HG03066 (cell line): Measurements from ENCODE around the gene PRKCA.
"Not testable (repeated sequence)": the region's sequence is repeated elsewhere in the genome, so short reads cannot be mapped to it uniquely, and the experiment has no call there.

Source experiments
- ATAC-seq: cut with Tn5 transposase; IDR thresholded peaks from one replicate; pipeline ENCODE4 v1.9.1; 2021; ENCODE audit warnings: low read depth; ENCODE audit not compliant: unreplicated experiment

PRKCA gene

DNA sequence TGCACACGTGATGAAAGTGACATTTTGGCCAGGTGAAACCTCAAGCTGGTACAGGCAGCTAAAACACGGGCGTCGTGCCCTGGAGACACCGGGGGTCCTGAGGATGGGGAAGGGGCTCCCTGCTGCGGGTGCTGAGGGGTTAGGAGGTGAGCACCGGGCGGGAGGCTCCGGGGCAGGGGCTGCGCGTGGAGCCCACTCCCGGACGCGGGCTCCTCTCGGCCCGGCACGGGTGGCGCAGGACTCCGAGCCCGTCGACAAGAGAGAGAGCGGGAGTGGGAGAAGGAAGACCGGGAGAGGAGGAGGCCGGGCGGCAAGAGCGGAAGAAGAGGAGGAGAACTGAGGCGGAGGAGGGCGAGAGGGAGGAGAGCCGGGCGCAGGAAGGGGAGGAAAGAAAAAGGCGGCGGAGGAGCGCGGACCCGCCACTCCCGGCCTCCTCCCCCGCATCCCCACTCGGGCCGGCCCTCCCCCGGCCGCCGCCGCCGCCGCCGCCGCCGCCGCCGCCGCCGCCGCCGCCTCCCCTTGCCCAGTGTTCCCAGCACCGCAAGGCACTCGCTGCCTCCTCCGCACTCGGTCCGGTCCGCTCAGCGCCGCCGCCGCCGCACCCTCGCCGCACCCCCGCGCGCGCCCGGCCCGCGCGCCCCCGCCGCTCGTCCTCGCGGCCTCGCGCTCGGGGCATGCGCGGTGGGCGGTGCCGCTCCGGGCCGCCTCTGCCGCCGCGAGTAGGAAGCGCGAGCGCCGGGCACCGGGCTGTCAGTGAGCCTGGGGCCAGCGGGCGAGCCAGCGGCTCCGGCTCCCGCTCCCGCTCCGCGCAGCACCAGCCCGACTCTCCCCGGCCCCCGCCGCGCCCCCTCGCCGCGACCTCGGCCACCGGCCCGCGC, at the start of gene PRKCA:
Gene PRKCA, plus strand, starts transcription at position 750 of the 878 bp plus-strand sequence.
- ATAC-seq, result no peak

DNA sequence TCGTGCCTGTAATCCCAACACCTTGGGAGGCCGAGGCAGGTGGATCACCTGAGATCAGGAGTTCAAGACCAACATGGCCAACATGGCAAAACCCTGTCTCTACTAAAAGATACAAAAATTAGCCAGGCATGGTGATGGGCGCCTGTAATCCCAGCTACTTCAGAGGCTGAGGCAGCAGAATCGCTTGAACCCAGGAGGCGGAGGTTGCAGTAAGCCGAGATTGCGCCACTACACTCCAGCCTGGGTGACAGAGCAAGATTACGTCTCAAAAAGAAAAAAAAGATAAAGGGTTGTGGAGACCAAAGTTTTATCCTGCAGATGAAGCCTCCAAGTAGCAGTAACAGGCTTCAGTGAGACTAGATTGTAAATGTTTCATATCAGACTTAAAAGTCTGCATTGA, 49.0 kb upstream of the PRKCA start:
- not testable (repeated sequence) for ATAC-seq

DNA sequence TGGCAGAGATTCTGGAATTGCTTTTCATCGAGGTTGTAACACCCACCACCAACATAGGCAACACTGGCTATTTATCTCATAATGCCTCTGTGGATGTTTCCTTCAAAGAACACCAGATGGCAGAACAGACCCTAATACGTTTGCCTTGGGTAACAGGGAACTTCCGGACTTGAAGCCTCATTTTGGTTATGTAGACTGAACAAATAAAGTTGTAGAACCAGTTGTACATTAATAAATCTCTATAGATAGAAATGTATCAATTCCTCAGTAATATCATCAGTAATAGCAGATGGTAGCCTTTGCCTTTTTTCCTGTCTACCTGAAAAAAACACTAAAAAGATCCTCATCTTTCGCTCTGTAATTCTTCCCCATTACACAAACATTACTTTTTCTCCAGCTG, 47.3 kb upstream of the PRKCA start:
- no peak for ATAC-seq

DNA sequence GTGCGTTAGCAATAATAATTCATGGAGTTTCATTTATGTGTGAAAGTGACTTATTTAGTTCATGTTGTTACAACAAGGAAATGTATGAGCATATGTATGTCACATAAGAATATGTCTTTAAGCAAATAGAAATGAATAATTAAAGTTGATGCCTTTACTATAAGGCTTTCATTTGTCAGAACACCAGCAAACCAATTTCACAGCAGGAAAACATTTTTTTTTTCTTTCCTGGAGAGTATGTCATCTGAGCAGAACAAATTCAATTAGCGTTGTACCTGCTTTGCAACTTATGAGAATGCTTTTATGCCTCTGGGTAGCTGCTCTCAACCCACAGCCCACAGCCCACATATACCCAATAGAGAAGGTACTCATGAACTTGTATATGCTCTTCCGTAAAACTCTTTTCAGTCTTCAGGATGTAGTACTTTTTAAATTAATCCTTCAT, 46.9 kb upstream of the PRKCA start:
- no peak for ATAC-seq

DNA sequence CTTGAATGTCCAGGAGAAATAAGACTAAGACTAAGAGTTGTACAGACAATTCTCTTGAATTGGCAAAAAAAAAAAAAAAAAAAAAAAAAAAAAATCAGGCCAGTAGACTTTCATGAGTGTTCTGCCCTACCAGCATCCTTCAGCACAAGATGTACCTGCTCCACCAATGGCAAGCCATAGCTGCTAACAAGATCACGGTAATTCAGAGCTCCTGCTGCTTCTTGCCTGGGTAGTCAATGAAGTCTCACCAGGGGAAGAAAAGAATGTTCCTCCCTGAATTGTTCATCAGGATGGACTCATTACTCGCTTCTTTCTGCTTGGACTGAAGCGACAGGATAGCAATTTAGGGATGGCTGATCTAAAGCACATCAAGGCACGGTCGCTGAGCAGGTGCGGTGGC, 42.1 kb upstream of the PRKCA start:
- ATAC-seq, result no peak

DNA sequence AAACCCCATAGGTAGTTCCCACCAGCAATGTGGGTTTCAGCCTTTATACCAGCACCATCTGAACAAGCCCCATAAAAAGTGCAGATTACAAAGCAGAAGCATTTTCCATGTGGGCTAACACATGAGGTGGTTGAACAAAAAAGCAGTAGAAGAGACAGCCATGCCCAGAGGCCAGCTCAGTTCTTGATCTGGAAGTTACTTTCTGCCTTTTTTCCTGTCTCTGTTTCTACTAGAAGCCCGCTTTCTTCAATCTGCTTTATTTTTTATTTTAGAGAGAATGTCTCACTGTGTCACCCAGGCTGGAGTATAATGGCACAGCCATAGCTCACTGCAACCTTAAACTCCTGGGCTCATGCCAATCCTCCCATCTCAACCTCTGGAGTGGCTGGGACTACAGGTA, 41.7 kb upstream of the PRKCA start:
- ATAC-seq, result no peak

DNA sequence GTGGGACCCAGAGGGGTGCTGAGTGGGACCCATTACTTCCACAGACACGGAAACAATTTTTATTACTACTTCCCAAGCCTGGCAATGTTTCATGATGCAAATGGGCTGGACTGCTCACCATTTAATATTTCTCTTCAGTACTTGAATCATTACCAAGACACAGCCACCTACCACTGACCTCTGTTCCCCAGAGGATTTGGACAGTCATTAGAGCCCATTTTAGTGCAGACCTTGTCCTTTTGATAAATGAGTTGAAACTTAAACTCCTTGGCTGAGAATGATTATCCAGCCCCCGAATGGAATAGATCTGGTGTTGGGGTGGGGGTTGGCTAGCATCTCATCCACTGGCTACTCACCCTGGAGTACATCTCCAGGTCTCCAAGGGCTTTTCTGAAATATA, 39.6 kb upstream of the PRKCA start:
- ATAC-seq, result no peak

DNA sequence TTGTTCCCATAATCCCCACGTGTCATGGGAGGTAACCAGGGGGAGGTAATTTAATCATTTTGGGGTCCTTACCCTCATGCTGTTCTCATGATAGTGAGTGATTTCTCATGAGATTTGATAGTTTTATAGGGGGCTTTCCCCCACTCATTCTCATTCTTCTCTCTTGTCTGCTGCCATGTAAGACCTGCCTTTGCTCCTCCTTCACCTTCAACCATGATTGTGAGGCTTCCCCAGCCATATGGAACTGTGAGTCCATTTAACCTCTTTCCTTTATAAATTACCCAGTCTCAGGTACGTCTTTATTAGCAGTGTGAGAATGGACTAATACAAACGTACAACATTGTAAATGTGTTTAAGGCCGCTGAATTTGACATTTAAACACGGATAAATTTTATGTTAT, 37.7 kb upstream of the PRKCA start:
- no peak for ATAC-seq

DNA sequence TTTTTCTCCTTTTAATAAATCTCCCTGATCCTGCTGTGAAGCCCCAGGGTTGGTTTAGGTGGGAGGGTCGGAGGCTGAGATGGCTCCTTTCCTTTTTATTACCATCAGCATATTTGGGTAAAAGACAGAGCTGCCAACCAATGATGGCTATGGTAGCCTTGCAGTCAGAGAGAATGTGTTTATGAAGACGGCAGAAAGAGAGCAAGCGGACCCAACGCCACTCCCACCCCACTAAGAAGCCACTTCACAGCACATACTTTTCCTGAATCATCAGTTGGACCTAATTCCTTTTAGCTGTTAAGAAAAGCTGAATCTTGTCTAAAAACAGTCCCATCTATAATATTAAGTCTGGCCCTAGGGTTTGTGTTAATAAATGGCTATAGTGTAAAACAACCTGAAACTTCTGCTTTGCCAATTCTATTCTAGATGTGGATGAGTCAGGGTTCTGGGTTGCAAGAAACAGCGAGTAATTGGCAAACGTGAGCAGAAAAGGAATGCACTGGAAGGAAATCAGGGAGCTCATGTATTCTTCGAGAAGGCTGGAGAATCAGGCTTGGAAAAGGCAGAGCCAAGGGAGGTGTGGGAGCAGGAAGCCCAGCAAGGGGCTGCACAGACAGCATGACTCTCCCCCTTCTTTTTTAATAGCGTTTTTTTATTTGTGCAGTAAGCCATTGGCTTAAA, 34.0 kb upstream of the PRKCA start:
- ATAC-seq, result no peak

DNA sequence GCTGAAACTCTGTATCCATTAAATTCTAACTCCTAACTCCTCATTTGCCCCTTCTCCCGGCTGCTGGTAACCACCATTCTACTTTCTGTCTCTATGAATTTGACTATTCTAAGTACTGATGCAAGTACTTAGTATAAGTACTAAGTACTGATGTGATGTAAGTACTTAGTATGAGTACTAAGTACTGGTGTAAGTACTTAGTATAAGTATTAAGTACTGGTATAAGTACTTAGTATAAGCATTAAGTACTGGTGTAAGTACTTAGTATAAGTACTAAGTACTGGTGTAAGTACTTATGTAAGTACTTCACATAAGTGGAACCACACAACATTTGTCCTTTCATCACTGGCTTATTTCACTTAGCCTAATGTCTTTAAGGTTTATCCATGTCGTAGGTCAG, 32.3 kb upstream of the PRKCA start:
- ATAC-seq, result no peak

DNA sequence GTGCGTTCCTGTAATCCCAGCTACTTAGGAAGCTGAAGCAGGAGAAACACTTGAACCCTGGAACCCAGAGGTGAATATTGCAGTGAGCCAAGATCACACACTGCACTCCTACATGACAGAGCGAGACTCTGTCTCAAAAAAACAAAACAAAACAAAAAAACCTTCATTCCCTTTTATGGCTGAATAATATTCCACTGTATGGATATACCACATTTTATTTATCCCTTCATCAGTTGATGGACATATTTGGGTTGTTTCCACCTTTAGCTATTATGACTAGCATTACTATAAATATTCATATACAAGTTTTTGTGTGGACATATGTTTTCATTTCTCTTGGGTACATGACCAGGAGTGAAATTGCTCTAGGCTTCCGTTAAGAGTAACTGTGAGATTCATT, 30.9 kb upstream of the PRKCA start:
- ATAC-seq, result no peak

DNA sequence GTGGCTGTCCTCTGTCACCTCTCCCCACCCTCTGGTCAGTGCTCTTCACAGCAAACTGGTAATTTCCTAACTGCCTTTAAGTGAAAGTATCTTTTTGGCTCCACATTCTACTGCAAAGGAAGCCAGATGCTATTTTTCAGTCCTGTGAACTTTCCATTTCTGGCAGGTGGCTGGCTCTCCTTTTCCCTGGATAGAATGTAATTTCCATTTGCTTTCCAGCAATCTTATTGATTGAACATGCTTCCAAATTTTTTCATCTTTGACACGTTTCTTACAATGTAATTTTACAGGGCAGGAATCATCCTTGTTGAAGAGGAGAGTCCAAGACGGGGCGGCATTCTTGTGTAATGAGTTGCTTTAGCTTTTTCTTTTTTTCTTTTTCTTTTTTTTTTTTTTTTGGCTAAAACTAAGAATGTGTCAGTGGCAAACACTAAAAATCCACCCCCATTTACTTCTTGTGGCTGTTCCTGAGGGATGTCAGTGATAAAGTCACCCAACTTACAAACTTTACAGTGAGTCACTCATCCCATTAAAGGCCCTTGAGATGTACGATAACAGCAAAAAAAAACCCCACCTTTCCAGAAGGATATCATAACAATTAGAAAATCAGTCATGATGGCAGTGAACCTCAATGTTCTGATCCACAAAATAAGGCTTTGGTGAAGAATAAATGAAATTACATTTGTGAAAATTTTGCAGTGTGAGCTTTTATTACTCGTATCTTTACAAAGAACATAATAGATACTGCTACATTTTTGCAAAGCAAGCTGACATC, 29.4 kb upstream of the PRKCA start:
- no peak for ATAC-seq

DNA sequence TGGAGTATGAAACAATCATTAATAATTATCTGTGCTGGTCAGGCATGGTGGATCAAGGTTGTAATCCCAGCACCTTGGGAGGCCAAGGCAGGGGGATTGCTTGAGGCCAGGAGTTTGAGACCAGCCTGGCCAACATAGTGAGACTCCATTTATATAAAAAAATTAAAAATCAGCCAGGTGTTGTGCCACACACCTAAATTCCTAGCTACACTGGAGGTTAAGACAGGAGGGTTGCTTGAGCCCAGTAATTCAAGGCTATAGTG, 28.9 kb upstream of the PRKCA start:
- no peak for ATAC-seq

DNA sequence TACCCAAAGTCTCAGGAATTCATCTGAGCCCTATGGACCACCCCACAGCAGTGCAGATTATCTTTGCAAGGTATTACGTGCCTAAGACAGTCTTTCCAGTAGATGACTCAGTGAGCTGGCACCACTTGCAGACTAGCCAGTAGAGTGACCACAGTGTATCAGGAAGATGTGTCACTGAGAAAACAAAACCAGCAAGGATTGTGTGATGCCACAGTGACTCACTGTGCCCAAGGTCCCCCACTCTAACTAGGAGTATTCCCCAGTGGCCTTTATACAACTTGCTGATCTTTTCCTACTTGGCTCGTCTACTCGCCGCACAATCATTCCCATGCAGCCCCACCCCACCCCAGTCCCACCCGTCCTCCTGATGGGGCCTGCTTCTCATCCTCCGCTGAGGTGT, 26.8 kb upstream of the PRKCA start:
- no peak for ATAC-seq

DNA sequence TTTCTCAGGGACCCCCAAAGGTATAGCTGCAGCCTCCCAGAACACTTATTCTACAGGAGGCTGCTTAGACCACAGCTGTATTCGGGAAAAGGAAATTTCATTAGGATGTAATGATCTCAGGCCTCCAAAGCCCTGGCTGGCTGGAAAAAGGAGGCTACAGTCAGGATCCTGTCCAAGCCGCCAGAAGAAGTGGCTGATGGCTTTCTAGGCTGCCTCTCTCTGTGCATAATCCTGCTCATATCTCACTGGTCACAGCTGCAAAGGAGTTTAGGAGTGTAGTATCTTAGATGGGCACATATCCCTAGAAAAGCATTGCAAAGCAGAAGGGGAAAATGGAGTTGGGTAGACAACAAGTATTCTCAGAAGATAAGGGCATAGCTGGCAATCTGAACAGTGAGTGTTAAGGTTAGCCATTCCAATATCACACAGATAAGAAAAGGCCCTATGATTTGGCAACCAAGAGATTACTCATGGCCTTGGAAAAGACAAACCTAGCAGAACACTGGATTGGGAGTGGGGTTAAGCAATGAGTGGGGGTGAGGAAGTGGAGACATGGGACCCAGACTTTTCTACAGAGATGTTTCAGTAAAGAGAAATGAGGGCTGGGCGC, 26.0 kb upstream of the PRKCA start:
- no peak for ATAC-seq

DNA sequence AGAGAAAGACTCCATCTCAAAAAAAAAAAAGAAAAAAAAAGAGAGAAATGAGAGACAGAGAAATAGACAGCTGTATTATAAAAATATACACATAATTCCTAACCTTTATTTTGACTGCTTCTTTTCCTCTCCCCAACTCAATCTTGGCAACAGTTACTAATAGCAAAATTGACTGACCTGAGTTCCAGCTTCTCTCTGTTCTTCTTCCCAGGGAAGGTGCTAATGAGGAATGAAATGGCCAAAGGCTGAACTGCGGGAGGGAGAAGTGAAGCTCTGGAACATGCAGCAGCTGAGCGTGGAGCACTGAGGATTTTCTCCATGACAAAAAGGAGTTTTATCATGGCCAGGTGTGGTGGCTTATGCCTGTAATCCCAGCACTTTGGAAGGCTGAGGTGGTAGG, 25.2 kb upstream of the PRKCA start:
- no peak for ATAC-seq

DNA sequence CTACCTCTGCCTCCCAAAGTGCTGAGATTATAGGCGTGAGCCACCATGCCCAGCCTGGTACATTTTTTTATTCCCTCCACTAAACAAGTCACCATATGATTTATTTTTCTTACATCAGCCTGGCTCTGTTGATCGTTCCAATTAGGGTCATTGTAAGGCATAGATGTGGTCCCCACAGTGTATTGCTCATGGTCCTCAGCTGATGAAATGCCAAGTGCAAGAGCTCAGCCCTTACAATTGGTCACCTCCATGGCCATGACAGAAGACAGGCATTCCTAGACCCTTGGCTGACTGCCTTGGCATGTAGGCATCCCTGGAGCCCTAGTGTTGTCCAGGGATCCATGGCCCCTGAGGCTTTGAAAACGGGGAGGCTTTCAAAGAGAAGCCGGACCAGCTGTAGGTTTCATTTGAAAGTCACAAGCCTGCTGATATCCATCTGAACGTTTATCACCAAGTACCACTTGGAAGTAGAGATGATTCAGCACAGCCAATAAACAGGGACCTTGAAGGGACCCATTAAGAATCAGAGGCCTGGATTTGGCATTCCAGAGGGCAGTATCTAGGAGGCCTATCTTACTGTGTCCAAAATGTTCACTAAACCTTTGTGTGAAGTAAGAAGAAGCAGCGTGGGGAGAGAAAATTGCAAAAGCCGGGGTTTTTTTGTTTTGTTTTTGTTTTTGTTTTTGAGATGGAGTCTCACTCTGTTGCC, 20.6 kb upstream of the PRKCA start:
- no peak for ATAC-seq

DNA sequence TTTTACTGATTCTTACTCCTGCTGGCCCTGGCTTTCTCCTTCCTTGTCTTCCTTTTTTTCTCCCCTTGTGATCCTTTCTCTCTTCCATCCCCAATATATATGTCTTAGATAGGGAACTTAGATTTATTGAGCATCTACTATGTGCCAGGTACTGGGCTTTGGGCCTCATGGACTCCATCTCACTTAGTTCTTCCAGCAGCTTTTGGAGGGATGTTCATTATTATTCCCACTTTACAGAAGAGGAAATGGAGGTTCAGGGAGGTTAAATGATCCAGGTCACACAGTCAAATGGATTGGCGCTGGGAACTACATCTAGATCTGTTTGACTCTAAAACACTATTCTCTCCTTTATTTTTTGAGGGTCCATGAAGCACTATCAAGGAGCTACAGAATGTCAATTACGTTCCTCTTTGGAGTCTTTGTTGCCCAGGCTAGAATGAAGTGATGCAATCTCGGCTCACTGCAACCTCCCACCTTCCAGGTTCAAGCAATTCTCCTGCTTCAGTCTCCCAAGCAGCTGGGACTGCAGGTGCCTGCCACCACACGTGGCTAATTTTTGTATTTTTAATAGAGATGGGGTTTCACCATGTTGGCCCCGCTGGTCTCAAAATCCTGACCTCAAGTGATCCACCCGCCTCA, 19.0 kb upstream of the PRKCA start:
- ATAC-seq, result no peak

DNA sequence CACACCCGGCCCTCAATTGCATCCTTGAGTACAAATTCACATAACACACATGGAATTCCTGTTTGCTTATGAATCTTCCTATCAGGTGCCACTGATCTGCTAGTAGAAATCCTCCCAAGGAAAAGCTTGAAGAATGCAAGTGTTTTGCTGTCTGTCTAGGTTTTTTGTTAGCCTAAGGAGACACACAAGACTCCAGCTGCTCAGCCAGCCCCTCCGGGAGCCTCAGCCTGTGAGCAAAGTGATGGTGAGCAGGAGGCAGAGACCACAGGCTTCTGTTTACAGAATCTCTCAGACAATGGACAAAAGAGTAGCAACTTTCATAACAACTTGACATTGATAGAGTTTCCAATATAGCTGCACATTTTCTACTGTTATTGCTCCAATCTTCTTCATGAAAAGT, 18.4 kb upstream of the PRKCA start:
- no peak for ATAC-seq

DNA sequence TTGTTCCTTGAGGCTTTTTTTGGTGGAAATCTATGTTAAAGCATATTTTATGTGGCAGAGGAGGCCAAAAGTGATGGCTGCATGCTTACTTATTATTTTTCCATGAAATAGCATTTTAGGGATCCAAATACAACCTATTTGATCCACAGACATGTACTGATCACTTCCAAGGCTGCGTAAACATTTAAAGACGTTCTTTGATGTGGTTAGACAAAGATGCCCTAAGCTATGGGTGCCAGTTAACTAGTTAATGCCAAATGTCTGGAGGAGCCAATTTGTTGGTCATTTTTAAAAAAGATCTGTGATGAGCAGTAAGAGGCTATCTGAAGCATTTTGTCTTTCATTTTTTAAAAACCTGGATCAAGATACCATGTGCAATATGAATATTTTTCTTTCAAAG, 17.3 kb upstream of the PRKCA start:
- no peak for ATAC-seq
